SK-N-SH (cell line): ENCODE data around the gene CYP2W1. TPM values are rescaled to one million over a fixed set of nuclear protein-coding genes. Genes with fewer than 3 reads are reported as not detected.

ENCODE experiments used
- CTCF ChIA-PET: fragments of 300-600, 350-600 bp; formaldehyde crosslinking; extraction: SDS; loops from one replicate; lab custom pipeline; 2021; lab: Yijun Ruan, JAX
- POLR2A ChIA-PET: fragments of 350-600 bp; sonication (Branson Sonifier 250); formaldehyde crosslinking; extraction: SDS; loops from one replicate; lab custom pipeline; 2020; ENCODE audit warnings: antibody characterized with exemption, inconsistent platforms; lab: Yijun Ruan, JAX
- DNase-seq: peaks from one replicate; pipeline ENCODE4 v3.0.0; 2012
- H2AFZ ChIP-seq: fragments of 200-600 bp; sonication (generic); 2 replicates; pipeline ENCODE4 v1.8.1; 2016; ENCODE audit warnings: antibody characterized with exemption, mild to moderate bottlenecking, low read depth
- H3F3A ChIP-seq: fragments of 200-600 bp; sonication (generic); replicated peaks from 2 replicates; pipeline ENCODE3; 2016; ENCODE audit warnings: antibody characterized with exemption, mild to moderate bottlenecking; ENCODE audit not compliant: insufficient read depth
- H3K27ac ChIP-seq, 2 experiments: fragments of 200-500 bp in 1 of 2; fragments of 200-600 bp in 1 of 2; sonication (Bioruptor generic) in 1 of 2; sonication (generic), shearing (Covaris generic) in 1 of 2; 2 replicates each; pipeline versions ENCODE4 v1.5.1 to v1.6.1; 2014 to 2016; ENCODE audit warnings: low read depth in 2 of 2, inconsistent platforms in 1 of 2, low read length in 1 of 2, mild to moderate bottlenecking in 1 of 2, mixed read lengths in 1 of 2
- H3K27me3 ChIP-seq: fragments of 200-600 bp; sonication (generic), shearing (Covaris generic); 2 replicates; pipeline ENCODE4 v1.6.1; 2016; ENCODE audit warnings: mixed run types; ENCODE audit not compliant: insufficient read depth
- H3K36me3 ChIP-seq, 2 experiments: fragments of 200-500 bp in 1 of 2; fragments of 200-600 bp in 1 of 2; sonication (Bioruptor generic) in 1 of 2; sonication (generic) in 1 of 2; replicated peaks in 1 of 2; 2 replicates each; pipeline versions ENCODE3 to v1.5.1; 2014 to 2016; ENCODE audit warnings: low read length in 1 of 2, mild to moderate bottlenecking in 1 of 2; ENCODE audit not compliant: insufficient read depth in 2 of 2, control insufficient read depth in 1 of 2
- H3K4me1 ChIP-seq, 2 experiments: fragments of 200-500 bp in 1 of 2; fragments of 200-600 bp in 1 of 2; sonication (Bioruptor generic) in 1 of 2; sonication (generic), shearing (Covaris generic) in 1 of 2; 2 replicates each; pipeline versions ENCODE4 v1.5.1 to v1.6.1; 2014 to 2016; ENCODE audit warnings: low read depth in 1 of 2, low read length in 1 of 2, mixed run types in 1 of 2; ENCODE audit not compliant: insufficient read depth in 2 of 2, control insufficient read depth in 1 of 2
- H3K4me2 ChIP-seq: fragments of 200-600 bp; sonication (generic), shearing (Covaris generic); 2 replicates; pipeline ENCODE4 v1.6.1; 2017; ENCODE audit warnings: mixed run types
- H3K4me3 ChIP-seq, 2 experiments: fragments of 200-500 bp in 1 of 2; fragments of 200-600 bp in 1 of 2; sonication (Bioruptor generic) in 1 of 2; sonication (generic), shearing (Covaris generic) in 1 of 2; 2 replicates each; pipeline versions ENCODE4 v1.5.1 to v1.8.1; 2014 to 2016; ENCODE audit warnings: low read depth in 2 of 2, inconsistent platforms in 1 of 2, low read length in 1 of 2, mild to moderate bottlenecking in 1 of 2, mixed read lengths in 1 of 2, moderate library complexity in 1 of 2
- H3K79me2 ChIP-seq: fragments of 200-600 bp; sonication (generic); 2 replicates; pipeline ENCODE4 v1.8.1; 2017; ENCODE audit warnings: mild to moderate bottlenecking; ENCODE audit not compliant: insufficient read depth
- H3K9ac ChIP-seq: fragments of 200-600 bp; sonication (generic); 2 replicates; pipeline ENCODE4 v1.6.1; 2017; ENCODE audit warnings: mixed run types
- H3K9me2 ChIP-seq: fragments of 200-600 bp; sonication (generic); 2 replicates; pipeline ENCODE4 v1.6.1; 2017; ENCODE audit warnings: mixed run types
- H3K9me3 ChIP-seq: fragments of 200-600 bp; sonication (generic); 2 replicates; pipeline ENCODE4 v1.6.1; 2017; ENCODE audit warnings: mixed run types, mild to moderate bottlenecking, moderate library complexity
- H4K20me1 ChIP-seq: fragments of 200-600 bp; sonication (generic); 2 replicates; pipeline ENCODE4 v1.6.1; 2017; ENCODE audit warnings: mild to moderate bottlenecking, mixed run types; ENCODE audit not compliant: insufficient read depth
- CHD2 ChIP-seq: fragments of 150-350 bp; IDR thresholded peaks from 2 replicates; pipeline ENCODE4 v1.6.1; 2018; ENCODE audit warnings: low read length; ENCODE audit not compliant: partially characterized antibody
- CTCF ChIP-seq: fragments of 200-600 bp; sonication (generic); IDR thresholded peaks from 2 replicates; pipeline ENCODE4 v1.6.1; 2017; ENCODE audit warnings: antibody characterized with exemption, mild to moderate bottlenecking, moderate library complexity
- EZH2phosphoT487 ChIP-seq: fragments of 200-600 bp; sonication (generic); IDR thresholded peaks from 2 replicates; pipeline ENCODE4 v1.6.1; 2017; ENCODE audit warnings: low read depth, mixed run types, mild to moderate bottlenecking, antibody characterized with exemption, moderate library complexity, borderline replicate concordance
- FOXJ3 ChIP-seq: sonication (generic); formaldehyde crosslinking; IDR thresholded peaks from 2 replicates; pipeline ENCODE4 v1.5.1; 2020; ENCODE audit warnings: mild to moderate bottlenecking, missing genetic modification reagents
- GATA2 ChIP-seq: sonication (generic); formaldehyde crosslinking; IDR thresholded peaks from 2 replicates; pipeline ENCODE4 v1.5.0; 2020; ENCODE audit warnings: mild to moderate bottlenecking, missing genetic modification reagents
- SIN3A ChIP-seq: IDR thresholded peaks from 2 replicates; pipeline ENCODE4 v1.6.1; 2012; ENCODE audit warnings: low read depth, mild to moderate bottlenecking, low read length, moderate library complexity, borderline replicate concordance
- TAF1 ChIP-seq: IDR thresholded peaks from 2 replicates; pipeline ENCODE4 v1.6.1; 2012; ENCODE audit warnings: low read depth, mild to moderate bottlenecking, low read length, moderate library complexity, borderline replicate concordance
- TEAD4 ChIP-seq: IDR thresholded peaks from 2 replicates; pipeline ENCODE4 v1.4.0; 2012; ENCODE audit warnings: mild to moderate bottlenecking, borderline replicate concordance; ENCODE audit not compliant: insufficient read depth
- USF2 ChIP-seq: fragments of 150-350 bp; IDR thresholded peaks from 2 replicates; pipeline ENCODE4 v1.6.1; 2017; ENCODE audit warnings: antibody characterized with exemption, low read length, low read depth, borderline replicate concordance
- WGBS: methylation state at CpG from one replicate; pipeline ENCODE4 v1.1.6; 2017; ENCODE audit warnings: low lambda C conversion rate; 5-methylcytosine and 5-hydroxymethylcytosine counted together
- polyA plus RNA-seq, 3 experiments: library from polyadenylated mRNA; depleted of rRNA; stranded (reverse); fragments of >200 nt; gene quantifications; 2 replicates each; pipeline ENCODE4 v1.2.3, GENCODE V29; 2012
- TF ChIP-seq, protein P1 (sequence below): IDR thresholded peaks from 2 replicates; pipeline ENCODE4 v1.6.1; 2012; ENCODE audit warnings: mild to moderate bottlenecking, low read depth, low read length, moderate library complexity
- TF ChIP-seq, protein P2 (sequence below): fragments of 150-350 bp; IDR thresholded peaks from 2 replicates; pipeline ENCODE4 v1.6.1; 2016; ENCODE audit warnings: mild to moderate bottlenecking, low read depth, low read length
- TF ChIP-seq, protein P3 (sequence below): IDR thresholded peaks from 2 replicates; pipeline ENCODE4; 2012

Gene CYP2W1
- polyA plus RNA-seq, 1 of the 3 experiments (the other 2 are of a cell fraction): 0.10 TPM

DNA sequence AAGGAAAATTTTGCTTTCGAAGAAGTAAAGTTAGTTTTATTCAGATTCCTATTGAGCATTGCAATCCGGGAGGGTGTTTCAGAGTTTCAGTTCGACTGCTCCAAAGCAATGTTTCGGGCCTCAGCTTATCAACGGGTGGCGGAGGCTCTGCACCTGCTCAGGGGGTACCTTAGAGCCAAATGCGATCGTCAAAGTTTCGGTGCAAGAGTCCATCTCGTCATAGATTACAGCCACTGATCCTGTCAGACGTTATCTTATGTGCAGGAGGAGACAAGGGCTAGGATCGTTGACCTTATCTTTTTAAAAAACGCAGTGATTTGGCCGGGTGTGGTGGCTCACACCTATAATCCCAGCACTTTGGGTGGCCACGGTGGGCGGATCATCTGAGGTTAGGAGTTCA, 3.8 kb upstream of the CYP2W1 start:
- ChIA-PET POLR2A (no interaction called here), CTCF (interaction anchor here (1.2 to 8.4 kb wide), 5 partner anchors 13 to 164 kb away, joined by 3 to 134 read pairs (median 13); no protein-coding TSS in a partner anchor)
- 80% methylated on average over 16 of the region's 16 CpGs for WGBS

More for the DNA sequence above, 3.8 kb upstream of the CYP2W1 start:
- Histone ChIP-seq H2AFZ (no peak overlapping the region), H3F3A (no peaks in the 10 kb centered on the region), H3K4me2 (no peak overlapping the region), H3K4me3 (no peak overlapping the region), H3K79me2 (peaks cover 12% of the 10 kb centered on the region), H4K20me1 (peaks cover 7% of the 10 kb centered on the region), H3K27me3 (no peaks in the 10 kb centered on the region), H3K4me1 (peaks cover 2 to 9% of the 10 kb centered on the region in 2 experiments; a peak in 1 of 4 replicates), H3K36me3 (no peaks in the 10 kb centered on the region), H3K9me3 (no peaks in the 10 kb centered on the region), H3K27ac (no peak overlapping the region), H3K9ac (no peak overlapping the region), H3K9me2 (no peaks in the 10 kb centered on the region)
- no peak for DNase-seq
- TF ChIP-seq TEAD4 (no peak), EZH2phosphoT487 (no peak), SIN3A (no peak), CTCF (no peak), GATA2 (CRISPR knock-in tag) (no peak), FOXJ3 (CRISPR knock-in tag) (no peak), CHD2 (no peak), TAF1 (no peak), USF2 (no peak)
- TF ChIP-seq, protein P1, sequence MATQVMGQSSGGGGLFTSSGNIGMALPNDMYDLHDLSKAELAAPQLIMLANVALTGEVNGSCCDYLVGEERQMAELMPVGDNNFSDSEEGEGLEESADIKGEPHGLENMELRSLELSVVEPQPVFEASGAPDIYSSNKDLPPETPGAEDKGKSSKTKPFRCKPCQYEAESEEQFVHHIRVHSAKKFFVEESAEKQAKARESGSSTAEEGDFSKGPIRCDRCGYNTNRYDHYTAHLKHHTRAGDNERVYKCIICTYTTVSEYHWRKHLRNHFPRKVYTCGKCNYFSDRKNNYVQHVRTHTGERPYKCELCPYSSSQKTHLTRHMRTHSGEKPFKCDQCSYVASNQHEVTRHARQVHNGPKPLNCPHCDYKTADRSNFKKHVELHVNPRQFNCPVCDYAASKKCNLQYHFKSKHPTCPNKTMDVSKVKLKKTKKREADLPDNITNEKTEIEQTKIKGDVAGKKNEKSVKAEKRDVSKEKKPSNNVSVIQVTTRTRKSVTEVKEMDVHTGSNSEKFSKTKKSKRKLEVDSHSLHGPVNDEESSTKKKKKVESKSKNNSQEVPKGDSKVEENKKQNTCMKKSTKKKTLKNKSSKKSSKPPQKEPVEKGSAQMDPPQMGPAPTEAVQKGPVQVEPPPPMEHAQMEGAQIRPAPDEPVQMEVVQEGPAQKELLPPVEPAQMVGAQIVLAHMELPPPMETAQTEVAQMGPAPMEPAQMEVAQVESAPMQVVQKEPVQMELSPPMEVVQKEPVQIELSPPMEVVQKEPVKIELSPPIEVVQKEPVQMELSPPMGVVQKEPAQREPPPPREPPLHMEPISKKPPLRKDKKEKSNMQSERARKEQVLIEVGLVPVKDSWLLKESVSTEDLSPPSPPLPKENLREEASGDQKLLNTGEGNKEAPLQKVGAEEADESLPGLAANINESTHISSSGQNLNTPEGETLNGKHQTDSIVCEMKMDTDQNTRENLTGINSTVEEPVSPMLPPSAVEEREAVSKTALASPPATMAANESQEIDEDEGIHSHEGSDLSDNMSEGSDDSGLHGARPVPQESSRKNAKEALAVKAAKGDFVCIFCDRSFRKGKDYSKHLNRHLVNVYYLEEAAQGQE: no peak
- TF ChIP-seq, protein P2, sequence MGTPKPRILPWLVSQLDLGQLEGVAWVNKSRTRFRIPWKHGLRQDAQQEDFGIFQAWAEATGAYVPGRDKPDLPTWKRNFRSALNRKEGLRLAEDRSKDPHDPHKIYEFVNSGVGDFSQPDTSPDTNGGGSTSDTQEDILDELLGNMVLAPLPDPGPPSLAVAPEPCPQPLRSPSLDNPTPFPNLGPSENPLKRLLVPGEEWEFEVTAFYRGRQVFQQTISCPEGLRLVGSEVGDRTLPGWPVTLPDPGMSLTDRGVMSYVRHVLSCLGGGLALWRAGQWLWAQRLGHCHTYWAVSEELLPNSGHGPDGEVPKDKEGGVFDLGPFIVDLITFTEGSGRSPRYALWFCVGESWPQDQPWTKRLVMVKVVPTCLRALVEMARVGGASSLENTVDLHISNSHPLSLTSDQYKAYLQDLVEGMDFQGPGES: no peak
- TF ChIP-seq, protein P3, sequence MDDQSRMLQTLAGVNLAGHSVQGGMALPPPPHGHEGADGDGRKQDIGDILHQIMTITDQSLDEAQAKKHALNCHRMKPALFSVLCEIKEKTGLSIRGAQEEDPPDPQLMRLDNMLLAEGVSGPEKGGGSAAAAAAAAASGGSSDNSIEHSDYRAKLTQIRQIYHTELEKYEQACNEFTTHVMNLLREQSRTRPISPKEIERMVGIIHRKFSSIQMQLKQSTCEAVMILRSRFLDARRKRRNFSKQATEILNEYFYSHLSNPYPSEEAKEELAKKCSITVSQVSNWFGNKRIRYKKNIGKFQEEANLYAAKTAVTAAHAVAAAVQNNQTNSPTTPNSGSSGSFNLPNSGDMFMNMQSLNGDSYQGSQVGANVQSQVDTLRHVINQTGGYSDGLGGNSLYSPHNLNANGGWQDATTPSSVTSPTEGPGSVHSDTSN: no peak
